Calu3 (cell line): Measurements from ENCODE around the gene SIL1. TPM values are rescaled to one million over a fixed set of nuclear protein-coding genes. Genes with fewer than 3 reads are reported as not detected.
"Not testable (repeated sequence)": the region's sequence is repeated elsewhere in the genome, so short reads cannot be mapped to it uniquely, and the experiment has no call there.

Experiments used
- BruUV-seq: library from RNA; stranded (reverse); fragments of 400-500 nt; replicated peaks from 2 replicates; lab custom pipeline; 2021; lab: Mats Ljungman, UMichigan
- CTCF ChIA-PET: fragments of 300-600 bp; sonication (Branson Sonifier 250); formaldehyde crosslinking; loops from one replicate; lab custom pipeline; 2022; ENCODE audit warnings: antibody characterized with exemption; lab: Charles Lee
- DNase-seq: peaks from one replicate; pipeline ENCODE4 v3.0.0; 2022
- H3K27ac Mint-ChIP-seq: one replicate; pipeline ENCODE4 v1.8.0; 2022; ENCODE audit warnings: mixed read lengths; ENCODE audit not compliant: unreplicated experiment
- H3K27me3 Mint-ChIP-seq: one replicate; pipeline ENCODE4 v1.8.0; 2022; ENCODE audit warnings: mixed read lengths; ENCODE audit not compliant: unreplicated experiment
- H3K36me3 Mint-ChIP-seq: one replicate; pipeline ENCODE4 v1.8.0; 2022; ENCODE audit warnings: mild to moderate bottlenecking, moderate library complexity, mixed read lengths; ENCODE audit not compliant: insufficient read depth, unreplicated experiment
- H3K4me1 Mint-ChIP-seq: one replicate; pipeline ENCODE4 v1.8.0; 2022; ENCODE audit warnings: mild to moderate bottlenecking, low read depth, mixed read lengths; ENCODE audit not compliant: unreplicated experiment
- H3K4me3 Mint-ChIP-seq: one replicate; pipeline ENCODE4 v1.8.0; 2022; ENCODE audit warnings: mild to moderate bottlenecking, low read depth, moderate library complexity, mixed read lengths; ENCODE audit not compliant: unreplicated experiment
- H3K9me3 Mint-ChIP-seq: one replicate; pipeline ENCODE4 v1.8.0; 2022; ENCODE audit warnings: low read depth, mixed read lengths; ENCODE audit not compliant: unreplicated experiment
- CTCF ChIP-seq: fragments of 200-600 bp; IDR thresholded peaks from one replicate; pipeline ENCODE4 v1.8.0; 2022; ENCODE audit warnings: antibody characterized with exemption; ENCODE audit not compliant: unreplicated experiment
- intact Hi-C: fragments of 100-400 bp; cut with micrococcal nuclease; formaldehyde crosslinking; loops from one replicate; pipeline ENCODE4 v1.10.0; 2022; ENCODE audit not compliant: unreplicated experiment
- total RNA-seq: library from RNA; stranded (reverse); gene quantifications from 2 replicates; pipeline ENCODE4 v1.2.3, GENCODE V29; 2022

SIL1 gene
- total RNA-seq, 1 experiment from 2014 or later: 45.8 TPM

DNA sequence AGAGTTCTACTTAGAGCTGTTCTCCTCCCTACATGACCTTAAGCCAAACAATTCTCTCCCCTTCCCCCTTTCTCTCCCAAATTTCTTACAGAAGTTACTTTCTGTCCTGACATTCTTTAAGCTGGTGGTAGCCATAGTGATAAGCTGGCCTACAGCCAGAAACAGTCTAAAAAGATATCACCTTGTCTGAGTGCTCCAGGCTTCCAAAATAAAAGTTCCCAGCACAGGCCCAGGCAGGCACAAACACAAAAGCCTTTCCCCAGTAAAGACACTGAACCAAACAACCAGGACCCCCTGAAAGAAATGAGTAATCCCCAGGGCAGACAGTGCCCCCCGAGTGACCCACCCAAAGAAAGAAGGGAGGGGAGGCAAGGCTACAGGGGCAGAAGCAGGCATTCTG lies 19.2 kb downstream of the SIL1 start:
- BruUV-seq: no TSS peak
- H3K27ac Mint-ChIP-seq: peak overlapping the region; percentile 8
- CTCF ChIA-PET: interaction anchor here (0.6 to 1.5 kb wide), 2 partner anchors 114 to 685 kb away, joined by 3 read pairs; no protein-coding TSS in a partner anchor

DNA sequence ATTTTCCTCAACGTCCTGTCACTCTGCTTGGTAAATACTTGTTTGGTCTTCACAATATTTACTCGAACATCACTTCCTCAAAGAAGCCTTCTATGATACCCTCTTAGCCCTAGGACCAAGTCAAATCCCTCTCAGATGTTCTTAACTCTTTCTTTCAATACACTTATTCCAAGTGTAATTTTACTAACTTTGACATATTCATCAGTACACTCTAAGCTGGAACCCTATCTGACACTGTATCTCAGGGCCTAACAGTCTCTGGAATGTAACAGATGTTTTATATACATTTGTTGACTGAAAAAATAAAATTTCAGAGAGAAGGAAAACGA lies 19.6 kb downstream of the SIL1 start:
- CTCF ChIA-PET: interaction anchor here (1.5 kb wide), 1 partner anchor 114 kb away, joined by 3 read pairs; no protein-coding TSS in a partner anchor
- no peaks in the 10 kb centered on the region for H3K27me3 Mint-ChIP-seq

More for the DNA sequence above, 19.2 kb downstream of the SIL1 start:
- Mint-ChIP-seq H3K36me3 (peaks cover 11% of the 10 kb centered on the region), H3K4me3 (no peak overlapping the region), H3K4me1 (peaks cover 38% of the 10 kb centered on the region), H3K9me3 (no peaks in the 10 kb centered on the region), H3K27me3 (no peaks in the 10 kb centered on the region)
- intact Hi-C loops: no loop called here
- no peak for TF ChIP-seq CTCF
- peak; percentile 55 for DNase-seq

DNA sequence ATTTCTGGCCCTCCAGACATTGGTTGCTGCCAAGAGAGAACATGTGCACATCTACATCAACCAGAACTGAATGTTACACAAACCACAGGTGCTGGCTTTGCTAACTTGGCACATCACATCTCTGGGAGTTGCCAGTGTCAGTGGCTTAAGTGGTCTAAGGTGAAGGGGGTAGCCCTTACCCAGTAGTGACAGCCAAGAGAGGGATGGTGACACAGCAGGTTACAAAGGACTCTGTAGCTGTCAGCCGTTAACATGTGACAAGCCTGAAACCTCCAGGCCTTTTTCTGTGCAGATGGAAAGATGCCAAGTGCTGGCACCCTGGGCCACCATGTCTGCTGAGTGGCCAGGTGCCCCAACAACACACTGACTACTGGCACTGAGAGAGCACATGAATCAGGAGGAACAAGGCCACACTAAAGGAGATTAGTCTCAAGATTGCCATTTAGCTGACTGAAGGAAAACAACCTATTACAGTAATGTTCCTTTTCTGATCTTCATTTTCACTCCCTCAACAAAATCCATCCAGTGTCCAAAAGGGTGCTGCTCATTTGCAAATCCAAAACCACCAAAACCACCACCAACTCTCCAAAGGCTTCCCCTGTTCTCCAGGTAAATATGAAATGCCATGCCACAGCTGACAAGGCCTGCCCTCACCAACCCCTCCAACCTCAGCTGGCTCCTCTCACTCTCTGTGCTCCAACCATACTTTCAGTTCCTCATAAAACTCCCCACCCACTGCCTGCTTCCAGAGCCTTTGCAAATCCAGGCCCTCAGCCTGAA lies 20.2 kb downstream of the SIL1 start:
- peaks cover 38% of the 10 kb centered on the region for H3K4me1 Mint-ChIP-seq
- intact Hi-C loops: no loop called here
- peaks cover 11% of the 10 kb centered on the region for H3K36me3 Mint-ChIP-seq
- H3K27ac Mint-ChIP-seq: peak overlapping the region; percentile 8
- H3K4me3 Mint-ChIP-seq: no peak overlapping the region
- no peaks in the 10 kb centered on the region for H3K9me3 Mint-ChIP-seq
- no peak for DNase-seq
- no TSS peak for BruUV-seq
- no peak for TF ChIP-seq CTCF
- CTCF ChIA-PET: interaction anchor here (1.5 kb wide), 1 partner anchor 113 kb away, joined by 3 read pairs; no protein-coding TSS in a partner anchor
- no peaks in the 10 kb centered on the region for H3K27me3 Mint-ChIP-seq

More for the DNA sequence above, 19.6 kb downstream of the SIL1 start:
- no peak for TF ChIP-seq CTCF
- H3K4me1 Mint-ChIP-seq: peaks cover 38% of the 10 kb centered on the region
- intact Hi-C loops: no loop called here
- peaks cover 11% of the 10 kb centered on the region for H3K36me3 Mint-ChIP-seq
- no peak overlapping the region for H3K4me3 Mint-ChIP-seq
- no TSS peak for BruUV-seq
- H3K9me3 Mint-ChIP-seq: no peaks in the 10 kb centered on the region
- peak overlapping the region; percentile 8 for H3K27ac Mint-ChIP-seq
- no peak for DNase-seq

DNA sequence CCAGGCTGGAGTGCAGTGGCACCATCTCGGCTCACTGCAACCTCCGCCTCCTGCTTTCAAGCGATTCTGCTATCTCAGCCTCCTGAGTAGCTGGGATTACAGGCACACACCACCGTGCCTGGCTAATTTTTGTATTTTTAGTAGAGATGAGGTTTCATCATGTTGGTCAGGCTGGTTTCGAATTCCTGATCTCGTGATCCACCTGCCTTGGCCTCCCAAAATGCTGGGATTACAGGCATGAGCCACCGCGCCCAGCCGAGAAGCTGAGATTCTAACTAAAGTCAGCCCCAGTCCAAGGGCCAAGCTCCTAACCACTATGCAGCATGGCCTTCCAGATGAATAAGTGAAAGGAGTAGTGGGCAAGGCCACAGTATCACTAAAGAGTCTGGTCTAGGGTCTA lies 20.9 kb downstream of the SIL1 start:
- H3K4me3 Mint-ChIP-seq, intact Hi-C loops, DNase-seq, H3K27ac Mint-ChIP-seq, H3K27me3 Mint-ChIP-seq, H3K9me3 Mint-ChIP-seq, BruUV-seq: not testable (repeated sequence)
- Mint-ChIP-seq H3K36me3 (peaks cover 11% of the 10 kb centered on the region), H3K4me1 (peaks cover 33% of the 10 kb centered on the region)
- CTCF ChIA-PET: interaction anchor here (0.6 kb wide), 2 partner anchors 56 to 220 kb away, joined by 3 to 4 read pairs; no protein-coding TSS in a partner anchor

DNA sequence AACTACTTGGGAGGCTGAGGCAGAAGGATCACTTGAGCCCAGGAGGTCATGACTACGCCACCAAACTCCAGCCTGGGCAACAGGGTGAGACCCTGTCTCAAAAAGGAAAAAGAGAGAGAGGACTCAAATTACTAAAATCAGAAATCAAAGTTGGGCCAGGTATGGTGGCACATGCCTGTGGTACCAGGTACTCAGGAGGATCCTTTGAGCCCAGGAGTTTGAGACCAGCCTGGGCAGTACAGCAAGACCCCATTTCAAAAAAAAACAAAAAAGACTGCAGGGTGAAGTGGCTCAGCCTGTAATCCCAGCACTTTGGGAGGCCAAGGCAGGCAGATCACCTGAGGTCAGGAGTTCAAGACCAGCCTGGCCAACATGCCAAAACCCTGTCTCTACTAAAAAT lies 23.8 kb downstream of the SIL1 start:
- BruUV-seq, H3K9me3 Mint-ChIP-seq, CTCF ChIA-PET, intact Hi-C loops, H3K27ac Mint-ChIP-seq, DNase-seq, H3K27me3 Mint-ChIP-seq, H3K4me3 Mint-ChIP-seq: not testable (repeated sequence)
- Mint-ChIP-seq H3K36me3 (peaks cover 11% of the 10 kb centered on the region), H3K4me1 (peaks cover 16% of the 10 kb centered on the region)
